Measurements from ENCODE around the gene XKR8.

GRCh38 chr1:27956761-27957160, 3.0 kb upstream of the XKR8 start:
- TF ChIP-seq CTCF (IDR thresholded peaks at IDR 0.05) (no peak), EZH2 (IDR thresholded peaks at IDR 0.05; ENCODE audit: borderline replicate concordance, insufficient read depth, low read depth, low read length, poor library complexity, severe bottlenecking) (no peak)

Data from B cell (primary cell).